ENCODE results near the gene DISP2. TPM values are rescaled to one million over a fixed set of nuclear protein-coding genes. Genes with fewer than 3 reads are reported as not detected.

The DISP2 gene
- total and polyA plus RNA-seq, 2 experiments from 2014 or later: 1.3 to 2.2 TPM

GRCh38 chr15:40344217-40344616 lies 13.8 kb upstream of the DISP2 start:
- no peak overlapping the region for H3K4me3 Mint-ChIP-seq
- no peak overlapping the region for H3K27ac ChIP-seq (ENCODE audit: low read depth)

GRCh38 chr15:40344631-40345120 lies 13.3 kb upstream of the DISP2 start:
- Mint-ChIP-seq H3K4me1 (peaks cover 29% of the 10 kb centered on the region), H3K36me3 (ENCODE audit: low read depth) (no peaks in the 10 kb centered on the region; the same call in 2 of the 3 replicates), H3K27ac (no peak overlapping the region), H3K4me3 (no peak overlapping the region), H3K9me3 (no peaks in the 10 kb centered on the region), H3K27me3 (ENCODE audit: insufficient read depth, low read depth, poor library complexity) (peaks cover 9% of the 10 kb centered on the region)
- no peak overlapping the region for H3K27ac ChIP-seq (ENCODE audit: low read depth)
- H3K4me2 ChIP-seq: peak overlapping the region; percentile 12; the same call in 1 of the 2 replicates
- H3K4me3 ChIP-seq: no peak overlapping the region
- H3K4me1 ChIP-seq (ENCODE audit: insufficient read depth): no peaks in the 10 kb centered on the region; the same call in 1 of the 2 replicates
- H3K79me2 ChIP-seq (replicated peaks; ENCODE audit: insufficient read depth): no peaks in the 10 kb centered on the region
- H2AFZ ChIP-seq: peak overlapping the region; percentile 76; the same call in 1 of the 2 replicates
- H3F3A ChIP-seq (replicated peaks; ENCODE audit: low read depth): no peaks in the 10 kb centered on the region
- TF ChIP-seq STAT1 (IDR thresholded peaks at IDR 0.05; ENCODE audit: unreplicated experiment) (no peak), CTCF (conservative IDR thresholded peaks at IDR 0.05; ENCODE audit: low read depth in 2 of 2) (peak; percentile 68 to 90)
- H3K9me2 ChIP-seq (ENCODE audit: insufficient read depth): no peaks in the 10 kb centered on the region
- H3K27me3 ChIP-seq (ENCODE audit: insufficient read depth): no peaks in the 10 kb centered on the region
- DNase-seq (ENCODE audit: low spot score) (peak; percentile 89), ATAC-seq (peak; percentile 56)
- H3K36me3 ChIP-seq (ENCODE audit: insufficient read depth): no peaks in the 10 kb centered on the region
- no peaks in the 10 kb centered on the region for H4K20me1 ChIP-seq (replicated peaks; ENCODE audit: insufficient read depth)

More at GRCh38 chr15:40344217-40344616, 13.8 kb upstream of the DISP2 start:
- Histone ChIP-seq H4K20me1 (replicated peaks; ENCODE audit: insufficient read depth) (no peaks in the 10 kb centered on the region), H3K4me2 (no peak overlapping the region), H3K9me2 (ENCODE audit: insufficient read depth) (no peaks in the 10 kb centered on the region), H3K27me3 (ENCODE audit: insufficient read depth) (no peaks in the 10 kb centered on the region), H3K4me1 (ENCODE audit: insufficient read depth) (no peaks in the 10 kb centered on the region; the same call in 1 of the 2 replicates), H3K79me2 (replicated peaks; ENCODE audit: insufficient read depth) (no peaks in the 10 kb centered on the region), H3F3A (replicated peaks; ENCODE audit: low read depth) (no peaks in the 10 kb centered on the region), H3K36me3 (ENCODE audit: insufficient read depth) (no peaks in the 10 kb centered on the region), H3K4me3 (no peak overlapping the region), H2AFZ (no peak overlapping the region)
- ATAC-seq (no peak), DNase-seq (ENCODE audit: low spot score) (no peak)
- Mint-ChIP-seq H3K9me3 (no peaks in the 10 kb centered on the region), H3K27me3 (ENCODE audit: insufficient read depth, low read depth, poor library complexity) (peaks cover 9% of the 10 kb centered on the region), H3K27ac (no peak overlapping the region), H3K36me3 (ENCODE audit: low read depth) (no peaks in the 10 kb centered on the region; the same call in 2 of the 3 replicates), H3K4me1 (peaks cover 29% of the 10 kb centered on the region)
- TF ChIP-seq JUNB (IDR thresholded peaks at IDR 0.05; ENCODE audit: unreplicated experiment): no peak
- TF ChIP-seq POLR2AphosphoS5 (IDR thresholded peaks at IDR 0.05; ENCODE audit: low read depth): no peak
- TF ChIP-seq ZNF114 (CRISPR knock-in tag; IDR thresholded peaks at IDR 0.05): no peak
- TF ChIP-seq EZH2 (IDR thresholded peaks at IDR 0.05; ENCODE audit: low read depth, unreplicated experiment): no peak
- TF ChIP-seq REST (IDR thresholded peaks at IDR 0.05; ENCODE audit: unreplicated experiment): no peak
- TF ChIP-seq ETS1 (IDR thresholded peaks at IDR 0.05): no peak

All from GM23338 (cell line).